ENCODE results near the gene FAM227B.

FAM227B gene

GRCh38 chr15:49624056-49624455, 3.4 kb upstream of the FAM227B start:
- Histone ChIP-seq H4K20me1 (ENCODE audit: insufficient read depth) (no peaks in the 10 kb centered on the region), H3K36me3 (ENCODE audit: insufficient read depth) (peaks cover 2% of the 10 kb centered on the region; the same call in 1 of the 2 replicates), H3K4me1 (ENCODE audit: low read depth, poor library complexity, severe bottlenecking) (peaks cover 16% of the 10 kb centered on the region), H3K27ac (no peak overlapping the region), H3K27me3 (ENCODE audit: insufficient read depth, low read depth) (no peaks in the 10 kb centered on the region), H3K79me2 (ENCODE audit: insufficient read depth, low read depth) (peaks cover 19% of the 10 kb centered on the region; the same call in 1 of the 2 replicates), H2AFZ (ENCODE audit: low read depth) (no peak overlapping the region), H3K9ac (no peak overlapping the region), H3K4me3 (IDR thresholded peaks at IDR 0.05; ENCODE audit: insufficient read depth, low read depth, low read length) (no peak overlapping the region), H3K4me2 (no peak overlapping the region)
- no peak for TF ChIP-seq CTCF (conservative IDR thresholded peaks at IDR 0.05; ENCODE audit: low read depth, low read length)

GRCh38 chr15:49622561-49622960, 1.9 kb upstream of the FAM227B start:
- peaks cover 16% of the 10 kb centered on the region for H3K4me1 ChIP-seq (ENCODE audit: low read depth, poor library complexity, severe bottlenecking)
- TF ChIP-seq CTCF (conservative IDR thresholded peaks at IDR 0.05; ENCODE audit: low read depth, low read length), result no peak
- peaks cover 2% of the 10 kb centered on the region; the same call in 1 of the 2 replicates for H3K36me3 ChIP-seq (ENCODE audit: insufficient read depth)
- H3K9ac ChIP-seq, result no peak overlapping the region
- H3K4me2 ChIP-seq, result no peak overlapping the region
- no peaks in the 10 kb centered on the region for H4K20me1 ChIP-seq (ENCODE audit: insufficient read depth)
- no peak overlapping the region for H2AFZ ChIP-seq (ENCODE audit: low read depth)
- peaks cover 19% of the 10 kb centered on the region; the same call in 1 of the 2 replicates for H3K79me2 ChIP-seq (ENCODE audit: insufficient read depth, low read depth)
- no peaks in the 10 kb centered on the region for H3K27me3 ChIP-seq (ENCODE audit: insufficient read depth, low read depth)
- no peak overlapping the region for H3K4me3 ChIP-seq (IDR thresholded peaks at IDR 0.05; ENCODE audit: insufficient read depth, low read depth, low read length)
- no peak overlapping the region for H3K27ac ChIP-seq

- Histone ChIP-seq H3K27me3 (ENCODE audit: insufficient read depth, low read depth) (no peaks in the 10 kb centered on the region), H3K27ac (0 out of 2 replicates have a peak overlapping the region, but pooled peaks have one; percentile 48), H3K79me2 (ENCODE audit: insufficient read depth, low read depth) (peaks cover 19% of the 10 kb centered on the region; the same call in 1 of the 2 replicates), H4K20me1 (ENCODE audit: insufficient read depth) (no peaks in the 10 kb centered on the region), H3K4me2 (peak overlapping the region; percentile 76), H3K4me1 (ENCODE audit: low read depth, poor library complexity, severe bottlenecking) (peaks cover 16% of the 10 kb centered on the region), H3K9ac (peak overlapping the region; percentile 68; the same call in 1 of the 2 replicates), H3K36me3 (ENCODE audit: insufficient read depth) (peaks cover 2% of the 10 kb centered on the region; the same call in 1 of the 2 replicates), H2AFZ (ENCODE audit: low read depth) (peak overlapping the region; percentile 76), H3K4me3 (IDR thresholded peaks at IDR 0.05; ENCODE audit: insufficient read depth, low read depth, low read length) (no peak overlapping the region)
- TF ChIP-seq CTCF (conservative IDR thresholded peaks at IDR 0.05; ENCODE audit: low read depth, low read length), result no peak
Measured at GRCh38 chr15:49621887-49622286, 1.3 kb upstream of the FAM227B start.

- no peak overlapping the region for H3K4me3 ChIP-seq (IDR thresholded peaks at IDR 0.05; ENCODE audit: insufficient read depth, low read depth, low read length)
- H3K27ac ChIP-seq, result peak overlapping the region; percentile 48
- H4K20me1 ChIP-seq (ENCODE audit: insufficient read depth), result no peaks in the 10 kb centered on the region
- H3K36me3 ChIP-seq (ENCODE audit: insufficient read depth), result peaks cover 2% of the 10 kb centered on the region; the same call in 1 of the 2 replicates
- no peak for TF ChIP-seq CTCF (conservative IDR thresholded peaks at IDR 0.05; ENCODE audit: low read depth, low read length)
- peak overlapping the region; percentile 68 for H3K9ac ChIP-seq
- peaks cover 19% of the 10 kb centered on the region; the same call in 1 of the 2 replicates for H3K79me2 ChIP-seq (ENCODE audit: insufficient read depth, low read depth)
- H3K27me3 ChIP-seq (ENCODE audit: insufficient read depth, low read depth), result no peaks in the 10 kb centered on the region
- peaks cover 16% of the 10 kb centered on the region for H3K4me1 ChIP-seq (ENCODE audit: low read depth, poor library complexity, severe bottlenecking)
- peak overlapping the region; percentile 76 for H3K4me2 ChIP-seq
- H2AFZ ChIP-seq (ENCODE audit: low read depth), result peak overlapping the region; percentile 76
Measured at GRCh38 chr15:49621401-49621811, 788 bp upstream of the FAM227B start.

Data from KMS-11 (cell line).